ENCODE results near the gene SCN9A.

The SCN9A gene

DNA sequence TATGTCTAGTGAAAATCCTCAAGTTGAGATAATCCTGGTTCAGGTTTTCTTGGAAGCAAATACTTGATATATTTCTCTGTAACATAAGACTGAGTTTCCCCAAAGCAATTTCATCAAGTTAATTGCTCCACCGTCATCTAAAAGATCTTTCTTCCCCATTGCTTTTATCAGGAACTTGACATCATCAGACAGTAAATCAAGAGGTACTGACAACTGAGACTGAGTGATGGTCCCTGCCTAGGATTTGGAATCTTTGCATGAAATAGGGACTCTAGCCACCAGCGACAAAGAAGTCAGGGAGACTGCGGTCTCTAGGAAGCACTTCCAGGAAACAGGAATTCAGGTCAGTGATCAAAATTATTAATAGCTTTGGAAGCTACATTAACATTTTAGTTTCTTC is 204.5 kb downstream of the SCN9A start:
- ChIA-PET CTCF (interaction anchor here (1.5 kb wide), 1 partner anchor 43 kb away, joined by 4 read pairs; the partner anchor contains the start of gene SCN1A), POLR2A (no interaction called here)
- H3K27ac ChIP-seq (ENCODE audit: extremely low read depth, low read depth, low read length) = no peak overlapping the region
- peaks cover 3% of the 10 kb centered on the region; the same call in 1 of the 2 replicates for H3K4me1 ChIP-seq (ENCODE audit: control insufficient read depth, insufficient read depth, low read length)
- no peaks in the 10 kb centered on the region for H3K36me3 ChIP-seq (ENCODE audit: control insufficient read depth in 2 of 2, insufficient read depth in 1 of 2, low read length in 2 of 2)
- no peaks in the 10 kb centered on the region for H3K9me3 ChIP-seq (ENCODE audit: control insufficient read depth, insufficient read depth, low read depth, low read length)
- no peak for TF ChIP-seq SALL2 (tag by site-specific recombination; IDR thresholded peaks at IDR 0.05; ENCODE audit: borderline replicate concordance)
- peak; percentile 73 for TF ChIP-seq MEIS1 (CRISPR knock-in tag; IDR thresholded peaks at IDR 0.05; ENCODE audit: borderline replicate concordance)
- no peak for TF ChIP-seq KLF8 (tag by site-specific recombination; IDR thresholded peaks at IDR 0.05)
- no peak for TF ChIP-seq PRDM1 (tag by site-specific recombination; IDR thresholded peaks at IDR 0.05)
- TF ChIP-seq, protein P1, sequence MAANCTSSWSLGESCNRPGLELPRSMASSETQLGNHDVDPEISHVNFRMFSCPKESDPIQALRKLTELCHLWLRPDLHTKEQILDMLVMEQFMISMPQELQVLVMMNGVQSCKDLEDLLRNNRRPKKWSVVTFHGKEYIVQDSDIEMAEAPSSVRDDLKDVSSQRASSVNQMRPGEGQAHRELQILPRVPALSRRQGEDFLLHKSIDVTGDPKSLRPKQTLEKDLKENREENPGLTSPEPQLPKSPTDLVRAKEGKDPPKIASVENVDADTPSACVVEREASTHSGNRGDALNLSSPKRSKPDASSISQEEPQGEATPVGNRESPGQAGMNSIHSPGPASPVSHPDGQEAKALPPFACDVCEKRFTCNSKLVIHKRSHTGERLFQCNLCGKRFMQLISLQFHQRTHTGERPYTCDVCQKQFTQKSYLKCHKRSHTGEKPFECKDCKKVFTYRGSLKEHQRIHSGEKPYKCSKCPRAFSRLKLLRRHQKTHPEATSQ (tag by site-specific recombination; IDR thresholded peaks at IDR 0.05) = no peak
- TF ChIP-seq ELK4 (IDR thresholded peaks at IDR 0.05; ENCODE audit: borderline replicate concordance, low read depth, low read length) = no peak
- no peak for TF ChIP-seq ZNF768 (tag by site-specific recombination; IDR thresholded peaks at IDR 0.05)
- TF ChIP-seq ZNF266 (tag by site-specific recombination; IDR thresholded peaks at IDR 0.05; ENCODE audit: low read depth) = no peak
- no peak for TF ChIP-seq TSHZ1 (tag by site-specific recombination; IDR thresholded peaks at IDR 0.05; ENCODE audit: borderline replicate concordance)
- TF ChIP-seq ZNF121 (tag by site-specific recombination; IDR thresholded peaks at IDR 0.05) = no peak
- TF ChIP-seq ZNF19 (tag by site-specific recombination; IDR thresholded peaks at IDR 0.05; ENCODE audit: low read depth) = no peak
- TF ChIP-seq ZNF785 (tag by site-specific recombination; IDR thresholded peaks at IDR 0.05) = no peak
- TF ChIP-seq, protein P2, sequence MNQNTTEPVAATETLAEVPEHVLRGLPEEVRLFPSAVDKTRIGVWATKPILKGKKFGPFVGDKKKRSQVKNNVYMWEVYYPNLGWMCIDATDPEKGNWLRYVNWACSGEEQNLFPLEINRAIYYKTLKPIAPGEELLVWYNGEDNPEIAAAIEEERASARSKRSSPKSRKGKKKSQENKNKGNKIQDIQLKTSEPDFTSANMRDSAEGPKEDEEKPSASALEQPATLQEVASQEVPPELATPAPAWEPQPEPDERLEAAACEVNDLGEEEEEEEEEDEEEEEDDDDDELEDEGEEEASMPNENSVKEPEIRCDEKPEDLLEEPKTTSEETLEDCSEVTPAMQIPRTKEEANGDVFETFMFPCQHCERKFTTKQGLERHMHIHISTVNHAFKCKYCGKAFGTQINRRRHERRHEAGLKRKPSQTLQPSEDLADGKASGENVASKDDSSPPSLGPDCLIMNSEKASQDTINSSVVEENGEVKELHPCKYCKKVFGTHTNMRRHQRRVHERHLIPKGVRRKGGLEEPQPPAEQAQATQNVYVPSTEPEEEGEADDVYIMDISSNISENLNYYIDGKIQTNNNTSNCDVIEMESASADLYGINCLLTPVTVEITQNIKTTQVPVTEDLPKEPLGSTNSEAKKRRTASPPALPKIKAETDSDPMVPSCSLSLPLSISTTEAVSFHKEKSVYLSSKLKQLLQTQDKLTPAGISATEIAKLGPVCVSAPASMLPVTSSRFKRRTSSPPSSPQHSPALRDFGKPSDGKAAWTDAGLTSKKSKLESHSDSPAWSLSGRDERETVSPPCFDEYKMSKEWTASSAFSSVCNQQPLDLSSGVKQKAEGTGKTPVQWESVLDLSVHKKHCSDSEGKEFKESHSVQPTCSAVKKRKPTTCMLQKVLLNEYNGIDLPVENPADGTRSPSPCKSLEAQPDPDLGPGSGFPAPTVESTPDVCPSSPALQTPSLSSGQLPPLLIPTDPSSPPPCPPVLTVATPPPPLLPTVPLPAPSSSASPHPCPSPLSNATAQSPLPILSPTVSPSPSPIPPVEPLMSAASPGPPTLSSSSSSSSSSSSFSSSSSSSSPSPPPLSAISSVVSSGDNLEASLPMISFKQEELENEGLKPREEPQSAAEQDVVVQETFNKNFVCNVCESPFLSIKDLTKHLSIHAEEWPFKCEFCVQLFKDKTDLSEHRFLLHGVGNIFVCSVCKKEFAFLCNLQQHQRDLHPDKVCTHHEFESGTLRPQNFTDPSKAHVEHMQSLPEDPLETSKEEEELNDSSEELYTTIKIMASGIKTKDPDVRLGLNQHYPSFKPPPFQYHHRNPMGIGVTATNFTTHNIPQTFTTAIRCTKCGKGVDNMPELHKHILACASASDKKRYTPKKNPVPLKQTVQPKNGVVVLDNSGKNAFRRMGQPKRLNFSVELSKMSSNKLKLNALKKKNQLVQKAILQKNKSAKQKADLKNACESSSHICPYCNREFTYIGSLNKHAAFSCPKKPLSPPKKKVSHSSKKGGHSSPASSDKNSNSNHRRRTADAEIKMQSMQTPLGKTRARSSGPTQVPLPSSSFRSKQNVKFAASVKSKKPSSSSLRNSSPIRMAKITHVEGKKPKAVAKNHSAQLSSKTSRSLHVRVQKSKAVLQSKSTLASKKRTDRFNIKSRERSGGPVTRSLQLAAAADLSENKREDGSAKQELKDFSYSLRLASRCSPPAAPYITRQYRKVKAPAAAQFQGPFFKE (tag by site-specific recombination; IDR thresholded peaks at IDR 0.05; ENCODE audit: borderline replicate concordance) = no peak
- TF ChIP-seq, protein P3, sequence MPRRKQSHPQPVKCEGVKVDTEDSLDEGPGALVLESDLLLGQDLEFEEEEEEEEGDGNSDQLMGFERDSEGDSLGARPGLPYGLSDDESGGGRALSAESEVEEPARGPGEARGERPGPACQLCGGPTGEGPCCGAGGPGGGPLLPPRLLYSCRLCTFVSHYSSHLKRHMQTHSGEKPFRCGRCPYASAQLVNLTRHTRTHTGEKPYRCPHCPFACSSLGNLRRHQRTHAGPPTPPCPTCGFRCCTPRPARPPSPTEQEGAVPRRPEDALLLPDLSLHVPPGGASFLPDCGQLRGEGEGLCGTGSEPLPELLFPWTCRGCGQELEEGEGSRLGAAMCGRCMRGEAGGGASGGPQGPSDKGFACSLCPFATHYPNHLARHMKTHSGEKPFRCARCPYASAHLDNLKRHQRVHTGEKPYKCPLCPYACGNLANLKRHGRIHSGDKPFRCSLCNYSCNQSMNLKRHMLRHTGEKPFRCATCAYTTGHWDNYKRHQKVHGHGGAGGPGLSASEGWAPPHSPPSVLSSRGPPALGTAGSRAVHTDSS (tag by site-specific recombination; IDR thresholded peaks at IDR 0.05) = no peak
- peak; percentile 39 for TF ChIP-seq PRDM6 (tag by site-specific recombination; IDR thresholded peaks at IDR 0.05)
- 0 out of 2 replicates have a peak, but pooled peaks have one; percentile 18 for TF ChIP-seq ZBTB48 (tag by site-specific recombination; IDR thresholded peaks at IDR 0.05)
- no peak for TF ChIP-seq ZNF2 (tag by site-specific recombination; IDR thresholded peaks at IDR 0.05)
- no peak for TF ChIP-seq ZNF350 (tag by site-specific recombination; IDR thresholded peaks at IDR 0.05)
- no peak for TF ChIP-seq ZNF843 (tag by site-specific recombination; IDR thresholded peaks at IDR 0.05)
- TF ChIP-seq ZNF404 (tag by site-specific recombination; IDR thresholded peaks at IDR 0.05) = no peak
- no peak for TF ChIP-seq ZNF133 (tag by site-specific recombination; IDR thresholded peaks at IDR 0.05)
- TF ChIP-seq ZNF580 (tag by site-specific recombination; IDR thresholded peaks at IDR 0.05) = no peak
- no peak for TF ChIP-seq ZNF670 (tag by site-specific recombination; IDR thresholded peaks at IDR 0.05; ENCODE audit: low read depth)
- H3K4me3 ChIP-seq (ENCODE audit: low read depth, low read length) = no peak overlapping the region
